HG03469 (cell line): ENCODE results near the gene TSPO.
"Not testable (repeated sequence)": the region's sequence is repeated elsewhere in the genome, so short reads cannot be mapped to it uniquely, and the experiment has no call there.

ENCODE experiments used
- ATAC-seq: cut with Tn5 transposase; IDR thresholded peaks from one replicate; pipeline ENCODE4 v1.9.1; 2021; ENCODE audit warnings: mild to moderate bottlenecking, moderate library complexity, moderate number of reproducible peaks; ENCODE audit not compliant: unreplicated experiment

The TSPO gene

DNA sequence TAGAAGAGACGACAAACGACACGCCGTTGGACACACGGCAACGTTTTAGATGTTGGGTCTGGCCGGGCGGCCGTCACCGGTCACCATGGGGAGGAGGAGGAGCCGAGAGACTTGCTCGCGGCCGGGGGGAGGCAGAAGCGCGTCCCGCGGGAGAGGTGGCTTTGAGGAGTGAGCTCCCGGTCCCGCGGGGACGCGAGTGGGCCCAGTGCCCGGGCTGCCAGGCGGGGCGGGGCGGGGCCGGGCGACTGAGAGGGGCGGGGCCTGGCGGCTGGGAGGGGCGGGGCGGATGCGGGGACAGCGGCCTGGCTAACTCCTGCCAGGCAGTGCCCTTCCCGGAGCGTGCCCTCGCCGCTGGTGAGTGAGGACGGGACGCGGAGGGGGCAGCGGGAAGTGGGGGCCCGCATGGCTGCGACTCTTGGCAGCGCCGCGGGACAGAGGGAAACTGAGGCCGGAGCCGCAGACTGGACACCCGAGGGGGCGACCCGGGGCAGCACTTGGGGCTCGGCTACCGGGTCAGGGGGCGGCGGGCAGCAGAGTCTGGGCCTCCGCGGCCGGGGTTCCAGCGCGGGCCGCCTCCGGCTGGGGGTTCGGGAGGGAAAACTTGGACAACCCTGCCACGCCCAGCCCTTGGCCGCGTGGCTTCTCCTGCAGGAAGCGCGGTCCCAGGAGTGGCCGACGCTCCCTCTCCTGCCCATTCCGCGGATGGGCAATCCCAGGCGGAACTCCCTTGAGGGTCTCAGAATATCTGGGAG lies at the start of gene TSPO:
TSPO (plus strand) TSS at position 309 of the 752 bp plus-strand sequence. CDS start 7,680 bp downstream, outside the sequence.
- no peak for ATAC-seq

DNA sequence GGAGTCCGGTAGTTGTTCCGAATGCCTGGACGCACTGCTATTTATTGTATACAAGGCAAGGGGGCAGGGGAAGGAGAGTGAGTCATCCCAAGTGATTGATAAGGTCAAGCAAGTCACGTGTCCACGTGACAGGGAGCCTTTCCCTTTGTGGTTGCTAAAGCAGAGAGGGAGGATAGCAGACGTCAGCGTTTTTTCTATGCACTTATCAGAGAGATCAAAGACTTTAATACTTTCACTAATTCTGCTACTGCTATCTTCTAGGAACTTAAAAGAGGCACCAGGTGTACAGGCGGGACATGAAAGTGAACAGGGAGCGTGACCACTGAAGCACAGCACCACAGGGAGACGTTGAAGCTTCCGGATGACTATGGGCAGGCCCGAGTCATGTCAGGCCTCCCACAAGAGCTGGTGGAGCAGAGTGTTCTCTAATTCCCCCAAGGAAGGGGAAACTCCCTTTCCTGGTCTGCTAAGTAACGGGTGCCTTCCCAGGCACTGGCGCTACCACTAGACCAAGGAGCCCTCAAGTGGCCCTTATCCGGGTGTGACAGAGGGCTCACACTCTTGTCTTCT lies 47.2 kb upstream of the TSPO start:
- ATAC-seq: not testable (repeated sequence)

DNA sequence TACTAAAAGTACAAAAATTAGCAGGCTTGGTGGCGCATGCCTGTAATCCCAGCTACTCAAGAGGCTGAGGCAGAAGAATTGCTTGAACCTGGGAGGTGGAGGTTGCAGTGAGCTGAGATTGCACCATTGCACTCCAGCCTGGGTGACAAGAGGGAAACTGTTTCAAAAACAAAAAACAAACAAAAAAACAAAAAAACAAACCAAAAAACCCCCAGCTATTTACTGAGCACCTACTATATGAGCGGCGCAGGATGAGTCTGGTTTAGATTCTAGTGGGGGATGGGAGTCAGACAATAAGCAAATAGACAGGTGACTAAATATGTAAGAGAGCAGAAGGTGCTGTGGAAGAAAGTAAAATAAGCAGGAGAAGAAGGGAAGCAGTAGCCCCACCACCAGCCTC lies 46.4 kb upstream of the TSPO start:
- not testable (repeated sequence) for ATAC-seq

DNA sequence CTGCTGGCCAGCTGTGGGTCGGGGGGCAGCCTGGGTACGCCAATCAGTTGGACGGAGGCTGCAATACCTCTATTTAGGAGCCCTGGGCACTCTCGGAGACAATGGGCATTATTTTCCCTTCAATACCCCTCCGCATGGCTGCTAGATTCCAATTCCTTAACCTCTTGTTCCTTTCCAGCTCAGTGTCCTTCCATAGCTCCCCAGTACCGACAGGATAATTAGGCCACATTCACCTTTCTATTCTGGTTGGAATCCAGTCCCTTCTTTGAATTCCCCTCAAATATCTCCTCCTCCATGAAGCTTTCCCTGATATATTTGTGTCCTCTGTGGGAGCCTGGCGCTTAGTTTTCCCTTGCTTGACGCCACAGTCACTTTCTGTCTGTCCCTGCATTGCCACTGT lies 45.1 kb upstream of the TSPO start:
- ATAC-seq: no peak

DNA sequence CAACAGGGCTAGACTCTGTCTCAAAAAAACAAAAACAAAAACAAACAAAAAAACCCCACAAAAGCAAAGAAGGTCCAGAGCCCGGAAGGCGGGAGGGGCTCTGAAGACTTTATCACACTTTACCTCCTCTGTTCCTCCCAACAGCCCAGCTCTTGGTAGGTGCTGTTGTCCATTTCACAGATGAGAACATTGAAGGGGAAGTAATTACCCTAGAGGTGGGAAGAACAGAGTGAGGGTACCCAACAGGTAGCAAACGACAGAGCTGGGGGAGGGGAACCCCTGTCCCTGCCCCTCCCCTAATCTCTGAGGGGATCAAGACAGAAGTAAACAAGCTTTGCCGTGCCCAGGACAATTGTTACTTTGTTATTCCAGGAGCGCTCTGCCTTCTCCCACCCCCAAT lies 41.8 kb upstream of the TSPO start:
- ATAC-seq: no peak

DNA sequence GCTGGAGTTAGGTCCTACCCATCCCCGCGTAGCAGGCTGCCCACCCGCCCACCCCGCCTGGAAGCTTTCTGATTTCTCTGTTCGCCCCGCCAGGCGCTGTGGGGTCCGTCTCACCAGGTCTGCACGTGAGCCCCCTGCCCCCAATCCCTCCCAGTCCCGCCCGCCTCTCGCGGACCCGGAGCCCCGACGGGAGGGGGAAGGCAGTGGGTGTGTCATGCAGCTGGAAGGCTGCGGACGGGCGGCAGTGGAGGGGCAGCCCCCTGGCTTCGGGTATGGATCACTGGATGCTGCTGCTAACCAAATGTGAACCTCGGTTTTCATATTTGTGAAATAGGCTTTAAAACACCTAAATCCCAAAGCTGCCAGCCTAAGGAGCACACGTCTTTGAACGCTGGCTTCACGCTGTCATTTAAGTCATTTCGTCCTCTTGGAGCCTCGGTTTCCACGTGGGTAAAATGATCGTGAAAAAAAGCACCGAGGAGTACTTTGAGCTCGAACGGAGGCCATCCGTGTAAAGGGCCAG lies 41.4 kb upstream of the TSPO start:
- no peak for ATAC-seq

DNA sequence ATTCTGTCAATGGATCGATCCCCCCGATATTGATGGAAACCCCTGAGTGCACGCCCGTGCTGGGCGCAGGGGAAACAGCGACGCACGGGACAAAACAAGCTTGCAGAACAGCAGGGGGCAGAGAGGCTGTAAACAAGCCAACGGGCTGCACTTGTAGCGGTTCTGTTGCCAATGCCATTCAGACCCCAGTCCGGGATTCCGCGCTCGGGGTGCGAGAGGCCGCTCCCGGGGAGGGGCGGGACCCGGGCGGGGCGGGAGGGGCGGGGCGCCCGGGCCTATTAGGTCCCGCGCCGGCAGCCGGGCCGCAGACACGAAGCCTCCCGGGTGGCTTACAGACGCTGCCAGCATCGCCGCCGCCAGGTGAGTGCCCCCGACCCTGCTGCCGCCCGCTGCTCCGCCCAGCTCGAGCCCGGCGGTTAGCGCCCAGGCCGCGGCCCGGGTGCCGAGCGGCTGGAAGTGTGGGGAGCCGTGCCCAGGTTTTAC lies 40.9 kb upstream of the TSPO start, which contains the start of gene BIK:
BIK (plus strand) TSS at position 307 of the 483 bp plus-strand sequence. CDS start 13,273 bp downstream, outside the sequence.
- no peak for ATAC-seq

DNA sequence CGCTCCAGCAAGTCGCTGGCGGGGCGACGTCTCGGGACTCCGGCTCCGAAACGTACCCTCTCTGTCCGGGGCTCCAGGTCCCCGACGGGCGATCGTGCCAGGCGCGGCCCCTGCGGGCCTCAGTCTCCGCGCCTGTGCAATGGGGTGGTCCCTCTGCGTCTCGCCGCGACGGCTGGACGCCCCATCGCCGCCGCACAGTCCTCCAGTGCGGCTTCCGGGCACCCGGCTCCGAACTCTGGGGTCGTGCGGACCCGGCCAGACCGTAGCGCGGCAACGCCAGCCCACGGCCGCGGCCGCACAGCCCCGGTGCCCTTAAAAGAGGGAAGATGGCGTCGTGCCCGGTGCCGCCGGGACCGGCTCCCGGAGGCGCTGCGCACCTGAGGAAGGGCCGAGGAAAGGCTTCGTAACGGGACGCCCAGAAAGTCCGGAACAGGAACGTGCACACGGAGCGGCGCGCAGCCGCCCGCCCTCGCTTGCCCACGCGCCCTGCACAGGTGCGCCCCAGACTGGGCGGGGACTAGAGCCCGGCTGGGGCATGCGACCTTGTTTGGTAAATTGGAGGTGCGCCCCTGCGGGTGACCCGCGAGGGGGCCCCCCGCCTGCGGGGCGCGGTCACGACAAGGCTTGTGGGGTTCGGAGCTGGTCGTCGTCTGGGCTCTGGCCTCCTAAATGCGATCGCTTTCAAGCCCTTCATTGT lies 40.3 kb upstream of the TSPO start:
- ATAC-seq: no peak

DNA sequence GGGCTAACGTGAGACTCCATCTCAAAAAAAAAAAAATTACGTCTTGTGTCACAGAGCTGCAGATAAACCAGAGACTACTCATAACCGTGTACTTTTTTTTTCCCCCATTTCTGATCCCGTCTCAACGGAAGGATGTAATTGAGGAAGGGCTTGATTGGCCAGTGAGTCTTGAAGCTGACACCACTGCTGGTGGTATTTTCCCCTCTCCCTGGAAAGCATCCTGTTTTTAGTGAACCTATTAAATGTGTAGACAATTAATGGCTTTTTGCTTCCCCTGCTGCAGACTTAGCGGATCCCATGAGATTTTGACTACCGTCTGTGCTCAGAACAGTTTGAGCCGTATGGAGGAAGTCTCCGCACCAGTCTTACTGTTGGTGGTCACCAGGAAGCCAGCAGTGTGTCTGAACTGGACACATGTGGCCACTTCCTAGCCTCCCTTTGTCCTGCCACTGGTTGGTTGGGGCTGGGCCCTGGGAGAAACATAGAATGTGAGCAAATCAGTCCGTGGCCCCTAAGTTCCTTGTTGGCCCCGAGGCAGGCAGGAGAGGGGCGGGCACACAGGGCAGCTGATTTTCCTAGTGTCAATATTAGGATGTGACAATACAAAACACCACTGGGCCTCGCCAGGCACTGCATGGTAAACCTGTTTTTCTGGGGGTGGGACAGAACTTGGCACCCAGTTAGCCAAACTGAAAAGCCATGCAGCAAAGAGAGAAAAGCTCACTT lies 37.7 kb upstream of the TSPO start:
- no peak for ATAC-seq

DNA sequence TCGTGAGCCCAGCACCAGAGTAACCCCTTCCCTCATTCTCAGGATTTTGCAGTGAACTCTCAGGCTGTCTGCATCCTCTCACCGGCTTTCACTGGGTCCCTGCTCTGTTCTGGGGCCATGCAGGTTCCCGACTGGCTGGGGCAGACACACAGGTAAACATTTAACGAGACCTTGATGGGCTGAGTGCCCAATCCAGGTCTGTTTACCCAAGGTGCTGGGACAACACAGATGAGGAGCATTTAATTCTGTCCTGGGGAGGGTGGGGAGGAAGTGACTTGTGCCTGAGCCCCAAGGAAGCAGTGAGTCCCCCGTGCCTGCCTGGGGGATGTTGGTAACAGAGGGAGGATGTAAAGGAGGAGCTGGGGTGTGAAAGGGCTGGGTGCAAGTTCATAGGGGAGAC lies 36.4 kb upstream of the TSPO start:
- no peak for ATAC-seq

DNA sequence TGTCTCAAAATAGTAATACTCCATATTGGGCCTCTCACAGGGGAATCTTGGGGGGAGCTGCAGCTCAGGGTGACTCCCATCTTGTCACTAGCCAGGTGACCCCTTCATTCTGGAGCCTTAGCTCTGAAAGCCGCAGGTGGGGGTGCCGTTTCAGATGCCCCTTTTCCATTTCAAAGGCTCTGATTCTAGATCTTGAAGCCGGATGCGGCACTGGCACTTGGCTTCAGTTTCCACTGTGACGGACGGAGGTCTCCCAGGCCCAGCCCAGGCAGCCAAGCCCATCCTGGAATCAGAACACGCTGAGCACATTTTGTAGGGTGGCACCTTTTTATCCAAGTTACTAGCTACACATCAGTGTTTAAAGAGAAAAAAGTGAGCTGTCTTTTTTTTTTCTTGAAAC lies 34.4 kb upstream of the TSPO start:
- no peak for ATAC-seq

DNA sequence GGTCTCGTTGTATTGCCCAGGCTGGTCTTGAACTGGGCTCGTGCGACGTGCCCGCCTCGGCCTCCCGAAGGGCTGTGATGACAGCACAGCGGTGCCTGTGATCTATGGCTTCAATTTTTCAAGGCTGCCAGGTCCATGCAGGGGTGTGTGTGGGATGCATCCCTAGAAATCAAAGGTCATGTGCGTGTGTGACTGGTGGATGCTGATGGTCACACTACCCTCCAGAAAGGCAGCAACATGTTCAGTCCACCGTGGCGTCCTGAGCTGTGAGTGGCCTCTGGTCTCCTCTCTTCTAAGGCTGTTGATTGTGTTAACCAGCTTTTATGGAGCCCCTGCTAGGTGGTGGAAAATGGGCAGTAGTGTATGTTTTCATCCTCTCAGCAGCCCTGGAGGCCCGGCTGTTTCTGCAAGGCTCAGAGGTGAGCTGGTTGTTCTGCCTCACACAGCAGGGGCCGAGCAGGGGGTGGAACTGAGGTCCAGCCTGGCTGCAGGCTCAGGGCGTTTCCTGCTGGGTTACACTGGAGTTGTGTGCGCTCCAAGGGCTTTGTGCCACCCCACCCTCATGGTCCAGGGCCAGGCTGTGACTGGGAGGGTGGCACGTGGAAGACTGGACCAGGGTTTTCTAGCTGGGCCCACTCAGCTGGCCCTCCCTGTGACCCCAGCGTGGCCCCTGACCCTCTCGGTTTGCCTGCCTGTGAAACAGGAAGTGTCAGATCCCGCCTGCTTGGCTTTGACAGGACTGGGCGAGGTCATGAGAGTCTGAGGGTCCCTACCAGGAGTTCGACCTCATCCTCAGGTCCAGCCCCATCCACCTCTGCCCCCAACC lies 33.1 kb upstream of the TSPO start:
- ATAC-seq: no peak

DNA sequence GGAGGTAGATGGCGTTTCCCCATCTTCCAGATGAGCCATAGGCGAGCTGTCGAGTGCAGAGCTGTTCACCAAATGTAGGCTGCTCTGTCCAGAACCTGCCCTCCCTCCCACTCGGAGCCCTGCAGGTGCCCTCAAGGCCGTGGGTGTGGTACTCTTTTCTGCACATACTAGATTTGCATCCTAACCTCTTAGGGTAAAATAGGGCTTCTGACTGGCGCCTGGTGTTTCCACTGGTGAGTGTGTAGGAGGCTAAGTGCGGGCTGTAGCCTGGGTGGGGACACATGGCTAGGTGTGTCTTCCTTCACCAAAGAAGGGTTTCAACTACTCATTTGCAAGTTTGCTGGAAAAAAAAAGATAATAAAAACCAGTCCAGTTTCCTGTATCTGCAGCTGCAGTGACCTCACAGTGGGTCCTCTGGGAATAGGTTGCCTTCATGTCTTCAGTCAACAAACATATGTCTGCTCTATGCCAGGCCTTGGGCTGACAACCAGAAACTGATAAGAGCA lies 32.4 kb upstream of the TSPO start:
- ATAC-seq: peak; percentile 46

DNA sequence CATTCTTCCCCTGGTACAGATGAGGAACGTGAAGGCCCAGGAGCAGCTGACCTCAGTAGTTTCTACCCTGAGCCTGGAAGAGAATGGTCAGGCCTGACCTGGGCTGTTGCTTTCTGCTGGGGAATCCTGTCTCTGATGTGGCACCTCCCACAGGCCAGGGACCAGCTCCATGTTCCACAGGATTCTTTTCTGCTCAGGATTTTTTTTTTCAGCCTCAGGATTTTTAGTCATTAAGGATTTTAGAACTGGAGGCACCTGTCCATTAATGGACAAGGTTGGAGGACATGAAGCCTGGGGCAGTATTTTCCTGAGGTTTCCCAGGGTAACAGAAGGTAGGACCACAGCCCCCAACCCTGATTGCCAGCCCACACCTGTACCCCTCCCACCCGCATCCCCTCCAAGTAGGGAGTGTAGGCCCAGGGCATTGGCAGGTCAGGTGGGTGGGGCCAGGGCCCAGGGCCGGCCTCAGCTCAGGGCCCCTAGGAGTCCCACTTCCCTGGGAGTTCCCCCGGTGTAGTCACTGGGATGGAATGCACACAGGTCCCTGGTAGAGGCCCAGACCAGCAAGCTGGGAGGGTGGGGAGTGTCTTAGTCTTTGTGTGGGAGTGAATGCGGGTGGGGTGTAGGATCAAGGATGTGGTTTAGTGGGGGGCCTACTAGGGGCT lies 24.7 kb upstream of the TSPO start:
- ATAC-seq: no peak

DNA sequence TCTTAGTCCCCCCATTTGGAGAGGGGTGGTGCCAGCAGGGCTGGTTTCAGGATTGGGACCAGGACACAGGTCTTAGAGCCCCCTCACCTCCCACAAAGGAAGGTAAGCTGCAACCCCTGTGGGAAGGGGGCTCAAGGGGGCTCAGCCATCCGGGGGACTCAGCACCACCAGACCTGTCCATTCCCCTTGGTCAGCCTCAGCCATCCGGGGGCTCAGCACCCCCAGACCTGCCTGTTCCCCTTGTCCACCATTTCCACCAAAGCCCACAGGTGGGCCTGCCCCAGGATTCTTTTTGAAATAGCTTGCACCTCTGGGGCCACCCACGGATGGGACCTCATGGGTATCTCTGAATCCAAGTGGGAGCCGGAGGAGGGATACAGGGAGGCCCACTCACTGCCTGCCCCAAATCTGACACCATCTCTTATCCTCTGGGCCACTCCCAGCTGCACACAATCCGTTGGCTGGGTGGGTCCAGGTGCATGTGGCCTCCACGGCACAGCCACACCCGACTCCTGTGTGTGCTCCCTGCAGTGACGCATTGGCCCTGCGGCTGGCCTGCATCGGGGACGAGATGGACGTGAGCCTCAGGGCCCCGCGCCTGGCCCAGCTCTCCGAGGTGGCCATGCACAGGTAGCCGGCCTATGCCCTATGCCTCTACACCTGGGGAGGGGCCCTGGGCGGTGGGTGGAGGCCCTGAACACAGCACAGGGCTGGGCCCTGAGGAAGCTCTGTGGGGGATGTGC lies 24.0 kb upstream of the TSPO start:
- no peak for ATAC-seq

DNA sequence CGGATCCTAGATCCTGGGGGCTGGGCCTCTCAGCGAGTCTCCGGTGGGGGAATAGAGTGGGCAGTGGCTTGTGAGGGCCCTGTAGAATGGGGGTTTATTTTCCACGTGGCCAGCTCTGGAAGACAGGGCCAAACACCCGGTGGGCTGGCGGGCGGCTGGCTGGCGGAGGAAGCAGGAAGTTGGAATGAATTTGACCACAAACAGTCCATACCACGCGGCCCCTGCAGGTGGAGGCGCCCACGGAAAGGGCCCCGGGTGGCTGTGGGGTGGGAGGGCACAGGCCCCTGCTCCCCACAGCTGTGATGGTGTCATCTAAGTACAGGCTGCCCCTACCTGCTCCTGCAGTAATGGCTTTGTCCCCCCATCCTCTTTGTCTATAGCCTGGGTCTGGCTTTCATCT lies 23.2 kb upstream of the TSPO start:
- ATAC-seq: no peak

DNA sequence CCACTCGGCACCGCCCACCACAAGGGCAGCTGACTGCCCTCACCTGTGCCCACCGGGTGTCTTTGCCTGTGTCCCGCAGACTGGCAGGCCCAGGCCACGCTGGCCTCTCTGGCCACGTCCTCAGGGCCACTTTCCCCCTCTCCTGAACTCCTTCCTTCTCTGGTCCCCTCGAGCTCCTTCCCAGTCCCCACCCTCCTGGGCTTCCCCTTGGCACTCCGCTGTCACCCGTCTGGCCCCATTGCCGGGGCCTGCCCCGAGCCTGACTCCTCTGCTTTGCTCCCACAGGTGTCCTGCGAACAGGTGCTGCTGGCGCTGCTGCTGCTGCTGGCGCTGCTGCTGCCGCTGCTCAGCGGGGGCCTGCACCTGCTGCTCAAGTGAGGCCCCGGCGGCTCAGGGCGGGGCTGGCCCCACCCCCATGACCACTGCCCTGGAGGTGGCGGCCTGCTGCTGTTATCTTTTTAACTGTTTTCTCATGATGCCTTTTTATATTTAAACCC lies 22.4 kb upstream of the TSPO start:
- ATAC-seq: no peak
